Cardiac septum (tissue), 1 donor: Measurements from ENCODE around the gene SLC24A3. TPM values are rescaled to one million over a fixed set of nuclear protein-coding genes. Genes with fewer than 3 reads are reported as not detected.

Source experiments
- DNase-seq: peaks from one replicate; pipeline ENCODE4 v3.0.0-alpha.2; 2020; ENCODE audit warnings: low spot score
- intact Hi-C: fragments of 100-400 bp; cut with DNase I; formaldehyde crosslinking; loops from one replicate; pipeline ENCODE4 v1.14.0; 2022
- total RNA-seq: library from RNA; stranded (reverse); fragmentation: NEBNext Ultra II Directional; extraction: Animal tissue kit (Norgen Biotek cat#: 25700); gene quantifications from one replicate; pipeline ENCODE4 v1.2.1, GENCODE V29; 2021
- donor health status: DM: no; HTN: no; CAD: no.

SLC24A3 gene
- total RNA-seq, 1 donor from 2014 or later, result 0.86 TPM

DNA sequence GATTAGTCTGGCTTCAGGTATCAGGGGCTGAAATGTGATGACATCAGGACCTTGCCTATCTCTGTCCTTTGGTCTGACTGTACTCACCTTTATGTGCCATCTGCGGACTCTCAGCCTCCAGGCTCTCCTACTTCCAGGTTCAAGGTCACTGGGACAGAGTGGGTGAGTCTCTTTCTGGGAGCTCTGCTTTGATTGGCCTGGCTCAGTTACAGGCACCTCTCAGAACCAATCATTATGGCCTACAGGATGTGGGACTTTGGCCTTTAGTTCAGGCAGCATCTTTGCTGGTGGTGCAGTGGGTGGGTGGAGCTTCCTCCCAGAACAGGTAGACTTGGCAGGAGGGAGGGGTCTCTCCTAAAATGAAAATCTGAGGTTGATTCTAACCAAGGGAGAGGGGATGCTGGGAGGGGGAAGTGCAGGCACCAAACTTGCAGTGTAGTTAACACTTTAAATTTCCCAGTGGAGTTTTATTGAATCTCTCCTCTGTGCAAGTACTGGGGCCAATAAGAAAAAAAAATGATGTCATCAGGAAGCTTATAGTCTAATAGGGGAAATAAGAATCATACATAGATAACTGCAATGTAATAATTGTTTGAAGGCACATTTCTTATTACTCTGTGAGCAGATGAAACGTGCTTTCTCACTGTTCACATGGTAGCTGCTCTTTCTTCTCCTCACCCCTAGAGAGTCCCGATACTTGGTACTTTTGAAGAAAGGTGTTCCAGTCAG, 53.4 kb downstream of the SLC24A3 start:
- DNase-seq, result no peak
- intact Hi-C loops, result no loop called here

GRCh38 chr20:19268426-19268825, 56.0 kb downstream of the SLC24A3 start:
- intact Hi-C loops, result no loop called here
- no peak for DNase-seq

- intact Hi-C loops, result no loop called here
- no peak for DNase-seq
Observed at GRCh38 chr20:19269737-19270340, 57.4 kb downstream of the SLC24A3 start.

GRCh38 chr20:19271879-19272651, 59.6 kb downstream of the SLC24A3 start:
- no peak for DNase-seq

GRCh38 chr20:19272976-19273654, 60.7 kb downstream of the SLC24A3 start:
- intact Hi-C loops, result no loop called here
- no peak for DNase-seq

More at GRCh38 chr20:19271879-19272651, 59.6 kb downstream of the SLC24A3 start:
- intact Hi-C loops, result no loop called here

DNA sequence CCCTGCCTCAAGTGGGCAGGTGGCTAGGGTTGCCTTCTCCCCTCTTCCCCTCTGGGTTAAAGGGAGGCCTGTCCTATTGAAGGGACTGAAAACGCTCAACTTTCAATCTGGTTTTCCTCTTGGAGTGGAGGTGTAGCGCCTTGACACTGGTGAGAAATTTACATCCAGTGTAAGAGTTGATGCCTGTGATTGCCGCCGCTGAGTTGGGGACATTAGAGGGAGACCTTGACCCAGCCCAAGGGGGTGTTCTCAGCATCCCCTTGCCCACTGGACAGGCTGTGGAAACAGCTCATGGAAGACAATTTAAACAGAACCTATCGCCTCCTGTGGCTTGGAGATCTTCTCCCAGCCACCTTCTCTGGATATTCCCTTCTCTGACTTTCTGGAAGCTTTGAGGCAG, 61.6 kb downstream of the SLC24A3 start:
- DNase-seq, result no peak
- intact Hi-C loops, result no loop called here

DNA sequence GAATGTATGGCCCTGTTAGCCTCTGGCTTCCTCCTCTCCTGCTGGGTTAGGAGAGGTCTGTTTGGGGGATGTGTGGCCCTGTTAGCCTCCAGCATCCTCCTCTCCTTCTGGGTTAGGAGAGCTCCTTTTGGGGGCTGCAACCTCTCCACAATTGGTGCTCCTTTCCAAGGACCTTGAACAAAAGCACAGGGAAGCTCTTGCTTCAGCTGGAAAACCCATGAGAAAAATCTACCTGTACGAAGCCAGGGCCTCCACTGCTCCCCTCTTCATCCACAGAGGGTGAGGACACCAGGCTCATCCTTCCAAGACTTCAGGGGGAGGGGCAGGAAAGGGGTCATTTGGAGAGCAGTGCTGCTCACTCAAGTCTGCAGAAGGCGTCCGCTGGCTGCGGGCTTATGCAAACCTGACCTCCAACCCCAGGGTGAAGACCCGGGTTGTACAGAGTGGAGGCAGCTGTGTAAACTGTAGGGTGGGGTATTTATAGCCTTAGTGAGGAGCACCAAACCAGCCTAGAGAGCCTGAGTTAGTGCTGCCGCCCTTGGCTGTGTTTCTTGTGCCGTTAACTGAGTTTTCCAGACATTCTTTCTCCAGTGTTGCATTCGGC, 62.1 kb downstream of the SLC24A3 start:
- intact Hi-C loops, result no loop called here
- no peak for DNase-seq

GRCh38 chr20:19275038-19275629, 62.7 kb downstream of the SLC24A3 start:
- DNase-seq, result no peak
- intact Hi-C loops, result no loop called here

DNA sequence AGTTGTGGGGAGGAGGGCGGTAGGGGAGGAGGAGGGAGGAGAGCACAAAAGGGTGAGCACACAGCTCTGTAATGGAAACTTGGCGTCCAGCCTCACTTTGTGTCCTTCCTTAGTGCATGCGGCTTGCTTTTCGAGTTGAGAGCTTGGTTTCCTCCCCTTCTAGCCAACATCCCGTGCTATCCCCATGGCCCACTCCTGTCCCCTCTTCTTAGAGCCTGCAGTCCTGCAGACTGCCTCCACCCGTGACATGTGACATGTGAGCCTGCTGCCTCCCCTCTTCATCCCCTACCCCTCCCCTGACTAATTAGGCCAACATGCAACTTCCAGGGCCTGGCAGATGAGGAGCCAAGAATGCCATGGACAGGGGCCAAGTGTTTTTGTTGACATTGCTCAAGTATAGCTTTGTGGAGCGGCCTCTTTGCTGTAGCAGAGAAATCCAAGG, 63.2 kb downstream of the SLC24A3 start:
- intact Hi-C loops, result no loop called here
- no peak for DNase-seq

DNA sequence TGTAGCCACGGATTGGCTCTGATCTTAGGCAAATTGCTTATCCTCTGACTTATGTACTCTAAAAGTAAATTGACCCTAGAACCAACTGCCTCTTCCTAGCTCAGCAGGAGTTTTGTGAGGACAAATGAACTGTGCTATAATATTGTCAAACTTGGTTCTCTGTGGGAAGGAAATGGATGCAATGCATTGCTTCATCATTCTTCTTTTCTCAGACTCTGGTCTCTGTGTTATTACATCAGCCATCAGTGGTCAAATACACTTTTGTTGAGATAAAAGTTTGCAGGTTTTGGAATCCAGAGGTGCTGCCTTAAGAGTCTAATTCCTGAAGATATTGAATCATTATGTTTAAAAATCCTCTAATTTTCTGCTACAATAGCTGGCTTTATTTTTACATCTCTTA, 64.9 kb downstream of the SLC24A3 start:
- intact Hi-C loops, result no loop called here

DNA sequence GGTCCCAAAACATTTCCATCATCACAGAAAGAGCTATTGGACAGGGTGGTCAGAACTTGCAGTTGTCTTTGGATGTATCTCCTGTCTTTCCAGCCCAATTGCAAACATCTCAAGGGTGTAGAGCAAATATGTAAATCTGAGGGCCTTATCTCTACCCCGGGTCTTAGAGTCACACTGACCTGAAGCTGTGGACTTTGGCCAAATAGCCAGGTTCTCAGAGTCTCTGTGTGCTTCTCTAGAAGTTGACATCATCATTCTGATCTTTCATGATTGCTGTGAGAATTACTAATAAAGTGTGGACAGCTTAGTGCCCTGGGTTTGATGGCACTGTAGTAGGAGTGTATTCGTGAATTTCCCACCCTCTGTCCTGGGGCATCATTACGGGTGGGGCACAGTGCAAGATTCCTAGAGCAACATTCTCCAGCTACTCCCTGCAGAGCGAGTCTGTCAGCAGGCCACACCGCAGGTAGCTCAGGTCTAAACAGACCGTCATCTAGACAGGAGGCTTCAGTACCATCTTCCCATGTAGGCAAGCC, 71.1 kb downstream of the SLC24A3 start:
- intact Hi-C loops, result no loop called here
- DNase-seq, result no peak

More for the DNA sequence above, 64.9 kb downstream of the SLC24A3 start:
- DNase-seq, result no peak

- intact Hi-C loops, result no loop called here
- no peak for DNase-seq
Observed at GRCh38 chr20:19284400-19285178, 72.1 kb downstream of the SLC24A3 start.

DNA sequence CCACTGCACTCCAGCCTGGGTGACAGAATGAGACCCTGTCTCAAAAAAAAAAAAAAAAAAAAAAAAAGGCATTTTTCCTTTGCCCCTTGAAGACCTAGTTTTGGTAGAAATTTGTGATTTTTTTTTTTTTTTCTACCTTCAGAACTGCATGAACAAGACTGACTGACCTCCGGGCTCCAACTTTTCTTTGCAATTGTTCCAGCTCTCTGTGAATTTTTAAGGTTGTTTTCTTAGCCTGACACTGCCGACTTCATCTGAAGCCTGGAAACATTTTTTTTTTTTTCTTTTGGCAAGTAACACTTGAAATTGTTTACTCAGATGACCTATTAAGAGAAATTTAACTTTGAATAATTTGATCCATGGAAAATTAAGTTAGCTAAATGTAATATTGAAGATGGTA, 73.0 kb downstream of the SLC24A3 start:
- intact Hi-C loops, result no loop called here
- DNase-seq, result no peak

DNA sequence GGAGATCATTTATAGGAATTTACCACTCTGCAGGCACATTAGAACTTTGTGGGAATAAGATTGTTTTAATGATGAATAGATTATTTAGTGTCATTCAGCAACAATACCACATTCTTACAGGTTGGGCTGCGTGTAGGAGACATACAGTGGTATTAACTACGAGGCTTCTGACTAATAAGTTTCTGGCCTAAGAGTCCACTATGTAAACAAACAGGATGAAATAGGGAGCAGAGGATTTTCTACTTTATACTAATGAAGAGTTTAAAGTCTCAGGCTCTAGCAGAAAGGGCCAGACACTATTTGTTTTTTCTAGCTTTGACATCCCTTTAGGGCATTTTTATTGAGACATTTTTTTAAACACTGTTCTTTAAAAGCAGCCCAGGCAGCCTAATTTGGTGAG, 75.6 kb downstream of the SLC24A3 start:
- DNase-seq, result no peak
- intact Hi-C loops, result no loop called here

DNA sequence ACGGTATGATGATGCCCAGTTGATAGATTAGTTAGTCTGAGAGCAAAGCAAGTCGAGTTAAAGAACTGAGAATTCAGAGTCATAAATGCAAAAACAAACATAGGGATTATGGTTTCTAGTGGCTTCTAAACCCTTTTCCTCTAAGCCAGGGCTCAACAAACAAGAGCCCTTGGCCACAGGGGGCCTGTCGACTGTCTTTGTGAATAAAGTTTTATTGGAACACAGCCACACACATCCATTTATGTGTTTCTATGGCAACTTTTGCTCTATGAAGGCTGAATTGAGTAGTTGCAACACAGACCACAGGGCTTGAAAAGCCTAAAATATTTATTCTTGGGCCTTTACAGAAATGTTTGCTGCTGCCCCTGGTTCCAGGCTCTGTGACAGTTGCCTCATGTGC, 76.2 kb downstream of the SLC24A3 start:
- no peak for DNase-seq
- intact Hi-C loops, result no loop called here

- no peak for DNase-seq
- intact Hi-C loops, result no loop called here
Observed at GRCh38 chr20:19289451-19289850, 77.0 kb downstream of the SLC24A3 start.

GRCh38 chr20:19291024-19291817, 78.8 kb downstream of the SLC24A3 start:
- intact Hi-C loops, result no loop called here
- DNase-seq, result no peak

DNA sequence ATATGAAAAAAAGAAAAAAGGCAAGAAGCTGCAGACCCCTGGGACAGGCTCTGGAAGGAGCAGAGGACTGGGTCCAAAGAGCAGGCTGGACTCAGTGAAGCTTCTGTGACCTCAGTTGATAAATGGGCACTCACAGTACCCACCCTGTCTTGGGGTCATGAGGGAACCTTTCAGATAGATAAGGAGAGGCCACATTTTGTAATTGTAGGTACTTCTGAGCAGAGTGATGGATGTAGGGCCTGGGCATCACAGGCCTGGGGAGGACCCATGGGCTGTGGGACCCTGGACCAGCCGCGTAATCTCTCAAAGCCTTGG, 79.3 kb downstream of the SLC24A3 start:
- intact Hi-C loops, result no loop called here
- no peak for DNase-seq
